ENCODE results near the gene ITGB1.
A peak's percentile ranks its signal among the peaks of the same experiment; 100 is the strongest.

Gene ITGB1

GRCh38 chr10:32888161-32888927 lies 69.7 kb downstream of the ITGB1 start:
- no peak for DNase-seq (ENCODE audit: low read depth)

- DNase-seq (ENCODE audit: low read depth): no peak
Measured at GRCh38 chr10:32887481-32887880, 70.5 kb downstream of the ITGB1 start.

GRCh38 chr10:32882076-32882475 lies 76.0 kb downstream of the ITGB1 start:
- DNase-seq (ENCODE audit: low read depth): no peak

GRCh38 chr10:32878646-32879045 lies 79.4 kb downstream of the ITGB1 start:
- no peak for DNase-seq (ENCODE audit: low read depth)

GRCh38 chr10:32877915-32878314 lies 80.1 kb downstream of the ITGB1 start:
- DNase-seq (ENCODE audit: low read depth): no peak

- DNase-seq (ENCODE audit: low read depth): no peak
Measured at GRCh38 chr10:32865170-32865569, 92.9 kb downstream of the ITGB1 start.

- no peak for DNase-seq (ENCODE audit: low read depth)
Measured at GRCh38 chr10:32854435-32854834, 103.6 kb downstream of the ITGB1 start.

- peak; percentile 56 for DNase-seq (ENCODE audit: low read depth)
Measured at GRCh38 chr10:32851301-32851700, 106.7 kb downstream of the ITGB1 start.
